NCI-H2029 (cell line): Measurements from ENCODE around the gene GPS2.
"Not testable (repeated sequence)": the region's sequence is repeated elsewhere in the genome, so short reads cannot be mapped to it uniquely, and the experiment has no call there.

Experiments used
- DNase-seq: peaks from one replicate; lab custom pipeline; 2025; lab: John Stamatoyannopoulos, UW

The GPS2 gene

GRCh38 chr17:7314719-7315569, at the start of gene GPS2:
Gene GPS2, minus strand, starts transcription at chr17:7315360. Its CDS starts 308 bp downstream, at chr17:7315052.
- peak; percentile 63 for DNase-seq

- no peak for DNase-seq
Measured at GRCh38 chr17:7363311-7363710, 48.2 kb upstream of the GPS2 start.

- no peak for DNase-seq
Measured at GRCh38 chr17:7361906-7362305, 46.7 kb upstream of the GPS2 start.

GRCh38 chr17:7357381-7357780, 42.2 kb upstream of the GPS2 start:
- DNase-seq = no peak

- no peak for DNase-seq
Measured at GRCh38 chr17:7356756-7357155, 41.6 kb upstream of the GPS2 start.

GRCh38 chr17:7356072-7356549, 41.0 kb upstream of the GPS2 start:
- peak; percentile 33 for DNase-seq

- no peak for DNase-seq
Measured at GRCh38 chr17:7355573-7355972, 40.4 kb upstream of the GPS2 start.

- no peak for DNase-seq
Measured at GRCh38 chr17:7355053-7355452, 39.9 kb upstream of the GPS2 start, which contains the start of gene TMEM95. Gene TMEM95, plus strand, starts transcription at chr17:7355156. Its CDS starts 49 bp downstream, at chr17:7355205.

- no peak for DNase-seq
Measured at GRCh38 chr17:7354262-7354843, 39.2 kb upstream of the GPS2 start.

- no peak for DNase-seq
Measured at GRCh38 chr17:7352910-7353635, 37.9 kb upstream of the GPS2 start.

GRCh38 chr17:7352503-7352889, 37.3 kb upstream of the GPS2 start:
- no peak for DNase-seq

- no peak for DNase-seq
Measured at GRCh38 chr17:7351665-7352502, 36.7 kb upstream of the GPS2 start, which contains the start of gene KCTD11. Gene KCTD11, plus strand, starts transcription at chr17:7352162.

GRCh38 chr17:7348478-7349242, 33.5 kb upstream of the GPS2 start:
- no peak for DNase-seq

GRCh38 chr17:7347630-7348477, 32.7 kb upstream of the GPS2 start:
- DNase-seq = no peak

GRCh38 chr17:7346761-7347614, 31.8 kb upstream of the GPS2 start:
- DNase-seq = no peak

GRCh38 chr17:7343250-7343649, 28.1 kb upstream of the GPS2 start:
- DNase-seq = no peak

- no peak for DNase-seq
Measured at GRCh38 chr17:7341842-7342241, 26.7 kb upstream of the GPS2 start.

- no peak for DNase-seq
Measured at GRCh38 chr17:7340179-7340578, 25.0 kb upstream of the GPS2 start.

GRCh38 chr17:7337600-7337999, 22.4 kb upstream of the GPS2 start:
- DNase-seq = not testable (repeated sequence)
